Thyroid gland (tissue), 4 donors: ENCODE data around the gene PRDM1. TPM values are rescaled to one million over a fixed set of nuclear protein-coding genes. Genes with fewer than 3 reads are reported as not detected.

Source experiments
- DNase-seq, 2 donors: peaks; one replicate each; pipeline ENCODE4 v3.0.0-alpha.2; 2019
- H3K27ac ChIP-seq, 3 donors: fragments of 200-600 bp; sonication (generic); 1 replicate in 2 of 3; 2 replicates in 1 of 3; pipeline ENCODE4 v1.5.1; 2016 to 2019; ENCODE audit warnings: mild to moderate bottlenecking in 1 of 3, moderate library complexity in 1 of 3
- H3K27me3 ChIP-seq: fragments of 200-600 bp; sonication (generic); one replicate; pipeline ENCODE4 v1.5.1; 2019
- H3K36me3 ChIP-seq, 2 donors: fragments of 200-600 bp; sonication (generic); one replicate each; pipeline ENCODE4 v1.5.1; 2016 to 2019
- H3K4me1 ChIP-seq, 2 donors: fragments of 200-600 bp; sonication (generic); one replicate each; pipeline ENCODE4 v1.5.1; 2017 to 2019
- H3K4me3 ChIP-seq, 3 donors: fragments of 200-600 bp; sonication (generic); replicated peaks in 1 of 3; 1 replicate in 2 of 3; 2 replicates in 1 of 3; pipeline ENCODE4 v1.5.1; 2016; ENCODE audit warnings: mild to moderate bottlenecking in 1 of 3
- H3K9me3 ChIP-seq: fragments of 200-600 bp; sonication (generic); one replicate; pipeline ENCODE4 v1.5.1; 2017
- POLR2A ChIP-seq, 2 donors: fragments of 450-650 bp; IDR thresholded peaks; one replicate each; pipeline ENCODE4 v1.6.1; 2017; ENCODE audit warnings: antibody characterized with exemption in 2 of 2, mild to moderate bottlenecking in 2 of 2, moderate library complexity in 1 of 2
- WGBS, 2 donors: methylation state at CpG; one replicate each; pipeline ENCODE4 v1.1.5; 2017; 5-methylcytosine and 5-hydroxymethylcytosine counted together
- intact Hi-C: fragments of 100-400 bp; cut with DNase I; formaldehyde crosslinking; loops from one replicate; pipeline ENCODE4 v1.15.1; 2023
- total RNA-seq, 4 donors: library from RNA; depleted of rRNA; stranded (reverse); fragments of >200 nt; gene quantifications; one replicate each; pipeline ENCODE4 v1.2.3, GENCODE V29; 2016
- TF ChIP-seq, protein P1 (sequence below), 6 experiments: fragments of 200-600 bp in 3 of 6; fragments of 450-650 bp in 3 of 6; sonication (generic) in 3 of 6; IDR thresholded peaks; one replicate each; pipeline ENCODE4 v1.5.1; 2016 to 2019; ENCODE audit warnings: antibody characterized with exemption in 6 of 6, mild to moderate bottlenecking in 2 of 6, inconsistent platforms in 1 of 6, moderate library complexity in 1 of 6

Gene PRDM1
- total RNA-seq, 4 donors from 2014 or later, result 5.6 to 7.6 (median 7.0) TPM

DNA sequence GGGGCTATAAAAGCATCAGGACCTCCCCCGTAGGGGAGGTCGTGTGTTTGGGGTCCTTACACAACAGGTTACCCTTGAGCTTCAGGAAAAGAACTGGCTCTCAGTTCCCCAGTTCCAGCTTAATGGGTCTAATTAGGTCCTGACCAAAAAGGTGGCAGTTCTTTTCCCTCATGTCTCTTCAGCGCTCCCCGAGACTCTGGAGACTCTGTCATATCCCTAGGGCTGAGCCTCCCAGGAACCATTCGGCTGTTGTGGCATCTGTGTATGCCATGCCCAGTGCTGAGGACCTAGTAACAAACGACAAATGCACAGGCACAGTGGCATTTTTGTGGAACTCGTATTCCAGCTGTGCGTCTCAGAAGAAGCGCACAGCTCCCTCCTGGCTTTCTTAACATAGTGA is 14.6 kb downstream of the PRDM1 start:
- no peaks in the 10 kb centered on the region for H3K27me3 ChIP-seq
- TF ChIP-seq POLR2A (IDR thresholded peaks at IDR 0.05), result peak in 1 of 2 donors; percentile 35
- TF ChIP-seq, protein P1, sequence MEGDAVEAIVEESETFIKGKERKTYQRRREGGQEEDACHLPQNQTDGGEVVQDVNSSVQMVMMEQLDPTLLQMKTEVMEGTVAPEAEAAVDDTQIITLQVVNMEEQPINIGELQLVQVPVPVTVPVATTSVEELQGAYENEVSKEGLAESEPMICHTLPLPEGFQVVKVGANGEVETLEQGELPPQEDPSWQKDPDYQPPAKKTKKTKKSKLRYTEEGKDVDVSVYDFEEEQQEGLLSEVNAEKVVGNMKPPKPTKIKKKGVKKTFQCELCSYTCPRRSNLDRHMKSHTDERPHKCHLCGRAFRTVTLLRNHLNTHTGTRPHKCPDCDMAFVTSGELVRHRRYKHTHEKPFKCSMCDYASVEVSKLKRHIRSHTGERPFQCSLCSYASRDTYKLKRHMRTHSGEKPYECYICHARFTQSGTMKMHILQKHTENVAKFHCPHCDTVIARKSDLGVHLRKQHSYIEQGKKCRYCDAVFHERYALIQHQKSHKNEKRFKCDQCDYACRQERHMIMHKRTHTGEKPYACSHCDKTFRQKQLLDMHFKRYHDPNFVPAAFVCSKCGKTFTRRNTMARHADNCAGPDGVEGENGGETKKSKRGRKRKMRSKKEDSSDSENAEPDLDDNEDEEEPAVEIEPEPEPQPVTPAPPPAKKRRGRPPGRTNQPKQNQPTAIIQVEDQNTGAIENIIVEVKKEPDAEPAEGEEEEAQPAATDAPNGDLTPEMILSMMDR (IDR thresholded peaks at IDR 0.05), result no peak
- H3K27ac ChIP-seq, result peak overlapping the region in 2 of 3 donors; percentile 88 to 89
- no peaks in the 10 kb centered on the region for H3K9me3 ChIP-seq
- H3K4me3 ChIP-seq, result peak overlapping the region in 1 of 3 donors; percentile 34
- peaks cover 17 to 33% of the 10 kb centered on the region in 2 donors for H3K4me1 ChIP-seq
- intact Hi-C loops, result no loop called here
- H3K36me3 ChIP-seq, result peaks cover 7 to 8% of the 10 kb centered on the region in 2 donors
- whole genome bisulfite sequencing, 2 donors, result 53 to 62% methylated on average over 9 of the region's 9 CpGs
- peak in 1 of 2 donors; percentile 28 for DNase-seq

GRCh38 chr6:106101466-106101865 is 15.3 kb downstream of the PRDM1 start:
- Histone ChIP-seq H3K4me1 (peaks cover 17 to 33% of the 10 kb centered on the region in 2 donors), H3K27me3 (no peaks in the 10 kb centered on the region), H3K4me3 (no peak overlapping the region), H3K36me3 (peaks cover 12 to 14% of the 10 kb centered on the region in 2 donors), H3K9me3 (no peaks in the 10 kb centered on the region), H3K27ac (peak overlapping the region; percentile 88 to 89 (median 88))
- intact Hi-C loops, result no loop called here
- DNase-seq, result no peak
- no peak for TF ChIP-seq POLR2A (IDR thresholded peaks at IDR 0.05)
- TF ChIP-seq, protein P1 (IDR thresholded peaks at IDR 0.05), result no peak
- WGBS, 2 donors, result 81 to 83% methylated on average over 3 of the region's 3 CpGs

GRCh38 chr6:106102034-106102433 is 15.9 kb downstream of the PRDM1 start:
- no peak overlapping the region for H3K4me3 ChIP-seq

DNA sequence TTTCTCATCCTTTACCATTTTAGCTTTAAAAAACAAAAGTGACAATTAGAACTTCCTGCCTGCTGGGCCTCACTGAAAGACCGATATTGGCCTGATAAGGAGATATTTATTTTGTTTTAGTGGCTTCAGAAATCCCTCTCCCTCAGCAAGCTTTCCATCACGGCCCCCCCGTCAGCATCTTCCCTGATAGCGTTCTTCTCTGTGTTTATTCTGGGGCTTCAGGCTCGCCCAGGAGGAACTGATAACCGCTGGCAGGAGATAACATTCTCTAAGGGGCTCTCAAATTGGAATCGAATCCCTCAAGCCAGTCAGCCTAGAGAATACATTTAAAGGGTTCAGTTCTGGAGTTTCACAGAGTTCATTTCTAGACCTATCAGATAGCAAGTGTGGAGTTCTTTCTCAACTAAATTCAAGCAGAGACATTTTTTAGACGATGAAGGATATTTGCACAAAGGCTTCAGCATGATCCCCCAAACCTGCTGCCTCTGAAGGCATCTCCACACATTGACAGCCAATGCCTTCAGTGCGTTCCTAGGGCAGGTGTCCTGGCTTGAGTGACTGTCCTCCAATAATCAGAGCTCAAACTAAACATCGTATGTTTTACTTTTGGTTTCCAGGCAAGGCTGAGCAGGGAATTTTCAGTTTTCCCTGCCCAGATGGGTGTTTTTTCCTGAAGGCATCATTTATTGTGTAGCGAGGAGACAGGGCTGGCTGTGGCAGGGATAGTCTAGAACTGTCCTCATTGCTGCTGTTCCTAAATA is 17.0 kb downstream of the PRDM1 start:
- H3K36me3 ChIP-seq, result peaks cover 17 to 19% of the 10 kb centered on the region in 2 donors
- whole genome bisulfite sequencing, 2 donors, result 14 to 26% methylated on average over 11 of the region's 11 CpGs
- intact Hi-C loops, result no loop called here
- peak overlapping the region; percentile 88 to 89 (median 88) for H3K27ac ChIP-seq
- H3K4me3 ChIP-seq, result peak overlapping the region; percentile 0 to 9 (median 6)
- no peaks in the 10 kb centered on the region for H3K9me3 ChIP-seq
- no peaks in the 10 kb centered on the region for H3K27me3 ChIP-seq
- DNase-seq, result no peak
- peaks cover 11 to 25% of the 10 kb centered on the region in 2 donors for H3K4me1 ChIP-seq
- TF ChIP-seq, protein P1 (IDR thresholded peaks at IDR 0.05), result no peak
- TF ChIP-seq POLR2A (IDR thresholded peaks at IDR 0.05), result no peak

More at GRCh38 chr6:106102034-106102433, 15.9 kb downstream of the PRDM1 start:
- Histone ChIP-seq H3K9me3 (no peaks in the 10 kb centered on the region), H3K36me3 (peaks cover 17% of the 10 kb centered on the region in 2 donors), H3K27ac (peak overlapping the region; percentile 88 to 89 (median 88)), H3K27me3 (no peaks in the 10 kb centered on the region), H3K4me1 (peaks cover 15 to 28% of the 10 kb centered on the region in 2 donors)
- 57 to 60% methylated on average over 5 of the region's 5 CpGs for WGBS, 2 donors
- intact Hi-C loops, result no loop called here
- TF ChIP-seq, protein P1 (IDR thresholded peaks at IDR 0.05), result no peak
- TF ChIP-seq POLR2A (IDR thresholded peaks at IDR 0.05), result no peak
- DNase-seq, result no peak

DNA sequence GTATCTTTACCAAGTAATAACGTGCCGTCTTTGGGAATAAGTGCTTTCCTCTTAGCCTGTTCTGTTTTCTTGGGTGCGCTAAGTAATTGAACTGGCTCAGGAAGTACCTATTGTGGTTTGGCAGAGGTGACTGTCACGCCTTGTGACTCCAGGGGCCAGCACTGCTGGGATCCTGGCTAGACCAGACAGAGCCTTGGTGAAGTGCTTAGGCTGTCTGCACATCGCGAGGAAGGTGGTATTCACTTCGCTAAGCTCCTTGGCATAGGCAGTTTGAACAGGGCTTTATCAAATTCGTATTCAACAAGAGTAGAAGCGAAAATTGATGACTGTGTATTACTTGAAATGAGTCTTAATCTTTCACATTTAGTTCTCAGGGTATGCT is 17.6 kb downstream of the PRDM1 start:
- Histone ChIP-seq H3K36me3 (peaks cover 17 to 19% of the 10 kb centered on the region in 2 donors), H3K4me3 (peak overlapping the region; percentile 0 to 9 (median 6)), H3K27ac (peak overlapping the region; percentile 88 to 89 (median 88)), H3K4me1 (peaks cover 11 to 25% of the 10 kb centered on the region in 2 donors), H3K27me3 (no peaks in the 10 kb centered on the region), H3K9me3 (no peaks in the 10 kb centered on the region)
- DNase-seq, result peak; percentile 85 to 86
- peak in 1 of 2 donors; percentile 66 for TF ChIP-seq POLR2A (IDR thresholded peaks at IDR 0.05)
- TF ChIP-seq, protein P1 (IDR thresholded peaks at IDR 0.05), result no peak
- intact Hi-C loops, result no loop called here
- WGBS, 2 donors, result 23 to 41% methylated on average over 9 of the region's 9 CpGs
